SK-N-SH (cell line): ENCODE data around the gene MAN2C1. TPM values are rescaled to one million over a fixed set of nuclear protein-coding genes. Genes with fewer than 3 reads are reported as not detected.

Source experiments
- CTCF ChIA-PET: fragments of 300-600, 350-600 bp; formaldehyde crosslinking; extraction: SDS; loops from one replicate; lab custom pipeline; 2021; lab: Yijun Ruan, JAX
- POLR2A ChIA-PET: fragments of 350-600 bp; sonication (Branson Sonifier 250); formaldehyde crosslinking; extraction: SDS; loops from one replicate; lab custom pipeline; 2020; ENCODE audit warnings: antibody characterized with exemption, inconsistent platforms; lab: Yijun Ruan, JAX
- DNase-seq: peaks from one replicate; pipeline ENCODE4 v3.0.0; 2012
- H2AFZ ChIP-seq: fragments of 200-600 bp; sonication (generic); 2 replicates; pipeline ENCODE4 v1.8.1; 2016; ENCODE audit warnings: antibody characterized with exemption, mild to moderate bottlenecking, low read depth
- H3F3A ChIP-seq: fragments of 200-600 bp; sonication (generic); replicated peaks from 2 replicates; pipeline ENCODE3; 2016; ENCODE audit warnings: antibody characterized with exemption, mild to moderate bottlenecking; ENCODE audit not compliant: insufficient read depth
- H3K27ac ChIP-seq, 2 experiments: fragments of 200-500 bp in 1 of 2; fragments of 200-600 bp in 1 of 2; sonication (Bioruptor generic) in 1 of 2; sonication (generic), shearing (Covaris generic) in 1 of 2; 2 replicates each; pipeline versions ENCODE4 v1.5.1 to v1.6.1; 2014 to 2016; ENCODE audit warnings: low read depth in 2 of 2, inconsistent platforms in 1 of 2, low read length in 1 of 2, mild to moderate bottlenecking in 1 of 2, mixed read lengths in 1 of 2
- H3K27me3 ChIP-seq: fragments of 200-600 bp; sonication (generic), shearing (Covaris generic); 2 replicates; pipeline ENCODE4 v1.6.1; 2016; ENCODE audit warnings: mixed run types; ENCODE audit not compliant: insufficient read depth
- H3K36me3 ChIP-seq, 2 experiments: fragments of 200-500 bp in 1 of 2; fragments of 200-600 bp in 1 of 2; sonication (Bioruptor generic) in 1 of 2; sonication (generic) in 1 of 2; replicated peaks in 1 of 2; 2 replicates each; pipeline versions ENCODE3 to v1.5.1; 2014 to 2016; ENCODE audit warnings: low read length in 1 of 2, mild to moderate bottlenecking in 1 of 2; ENCODE audit not compliant: insufficient read depth in 2 of 2, control insufficient read depth in 1 of 2
- H3K4me1 ChIP-seq, 2 experiments: fragments of 200-500 bp in 1 of 2; fragments of 200-600 bp in 1 of 2; sonication (Bioruptor generic) in 1 of 2; sonication (generic), shearing (Covaris generic) in 1 of 2; 2 replicates each; pipeline versions ENCODE4 v1.5.1 to v1.6.1; 2014 to 2016; ENCODE audit warnings: low read depth in 1 of 2, low read length in 1 of 2, mixed run types in 1 of 2; ENCODE audit not compliant: insufficient read depth in 2 of 2, control insufficient read depth in 1 of 2
- H3K4me2 ChIP-seq: fragments of 200-600 bp; sonication (generic), shearing (Covaris generic); 2 replicates; pipeline ENCODE4 v1.6.1; 2017; ENCODE audit warnings: mixed run types
- H3K4me3 ChIP-seq, 2 experiments: fragments of 200-500 bp in 1 of 2; fragments of 200-600 bp in 1 of 2; sonication (Bioruptor generic) in 1 of 2; sonication (generic), shearing (Covaris generic) in 1 of 2; 2 replicates each; pipeline versions ENCODE4 v1.5.1 to v1.8.1; 2014 to 2016; ENCODE audit warnings: low read depth in 2 of 2, inconsistent platforms in 1 of 2, low read length in 1 of 2, mild to moderate bottlenecking in 1 of 2, mixed read lengths in 1 of 2, moderate library complexity in 1 of 2
- H3K79me2 ChIP-seq: fragments of 200-600 bp; sonication (generic); 2 replicates; pipeline ENCODE4 v1.8.1; 2017; ENCODE audit warnings: mild to moderate bottlenecking; ENCODE audit not compliant: insufficient read depth
- H3K9ac ChIP-seq: fragments of 200-600 bp; sonication (generic); 2 replicates; pipeline ENCODE4 v1.6.1; 2017; ENCODE audit warnings: mixed run types
- H3K9me2 ChIP-seq: fragments of 200-600 bp; sonication (generic); 2 replicates; pipeline ENCODE4 v1.6.1; 2017; ENCODE audit warnings: mixed run types
- H3K9me3 ChIP-seq: fragments of 200-600 bp; sonication (generic); 2 replicates; pipeline ENCODE4 v1.6.1; 2017; ENCODE audit warnings: mixed run types, mild to moderate bottlenecking, moderate library complexity
- H4K20me1 ChIP-seq: fragments of 200-600 bp; sonication (generic); 2 replicates; pipeline ENCODE4 v1.6.1; 2017; ENCODE audit warnings: mild to moderate bottlenecking, mixed run types; ENCODE audit not compliant: insufficient read depth
- MEF2A ChIP-seq: IDR thresholded peaks from 2 replicates; pipeline ENCODE4 v1.4.0; 2012; ENCODE audit warnings: low read depth, borderline replicate concordance
- POLR2AphosphoS5 ChIP-seq: IDR thresholded peaks from 2 replicates; pipeline ENCODE4 v1.6.1; 2012; ENCODE audit warnings: low read depth, low read length
- RAD21 ChIP-seq: IDR thresholded peaks from 2 replicates; pipeline ENCODE4 v1.6.1; 2012; ENCODE audit warnings: mild to moderate bottlenecking, low read length
- RCOR1 ChIP-seq: fragments of 150-350 bp; IDR thresholded peaks from 2 replicates; pipeline ENCODE4 v1.6.1; 2017; ENCODE audit warnings: antibody characterized with exemption, low read length
- RFX5 ChIP-seq: IDR thresholded peaks from 2 replicates; pipeline ENCODE4 v1.6.1; 2012; ENCODE audit warnings: mild to moderate bottlenecking, improper control_type of control experiment, low read length
- RXRA ChIP-seq: IDR thresholded peaks from 2 replicates; pipeline ENCODE4 v1.4.0; 2012; ENCODE audit warnings: low read depth, mild to moderate bottlenecking, borderline replicate concordance
- TAF1 ChIP-seq: IDR thresholded peaks from 2 replicates; pipeline ENCODE4 v1.6.1; 2012; ENCODE audit warnings: low read depth, mild to moderate bottlenecking, low read length, moderate library complexity, borderline replicate concordance
- TCF12 ChIP-seq: IDR thresholded peaks from 2 replicates; pipeline ENCODE4 v1.4.0; 2012
- TEAD4 ChIP-seq: IDR thresholded peaks from 2 replicates; pipeline ENCODE4 v1.4.0; 2012; ENCODE audit warnings: mild to moderate bottlenecking, borderline replicate concordance; ENCODE audit not compliant: insufficient read depth
- WGBS: methylation state at CpG from one replicate; pipeline ENCODE4 v1.1.6; 2017; ENCODE audit warnings: low lambda C conversion rate; 5-methylcytosine and 5-hydroxymethylcytosine counted together
- polyA plus RNA-seq, 3 experiments: library from polyadenylated mRNA; depleted of rRNA; stranded (reverse); fragments of >200 nt; gene quantifications; 2 replicates each; pipeline ENCODE4 v1.2.3, GENCODE V29; 2012
- TF ChIP-seq, protein P1 (sequence below): IDR thresholded peaks from 2 replicates; pipeline ENCODE4; 2012
- TF ChIP-seq, protein P2 (sequence below): fragments of 150-350 bp; IDR thresholded peaks from 2 replicates; pipeline ENCODE4 v1.6.1; 2017; ENCODE audit warnings: antibody characterized with exemption, low read length, low read depth, borderline replicate concordance
- TF ChIP-seq, protein P3 (sequence below): fragments of 200-600 bp; sonication (generic); IDR thresholded peaks from 2 replicates; pipeline ENCODE4 v1.6.1; 2017; ENCODE audit warnings: antibody characterized with exemption, mild to moderate bottlenecking, moderate library complexity

Gene MAN2C1
- polyA plus RNA-seq, 1 of the 3 experiments (the other 2 are of a cell fraction), result 132 TPM

DNA sequence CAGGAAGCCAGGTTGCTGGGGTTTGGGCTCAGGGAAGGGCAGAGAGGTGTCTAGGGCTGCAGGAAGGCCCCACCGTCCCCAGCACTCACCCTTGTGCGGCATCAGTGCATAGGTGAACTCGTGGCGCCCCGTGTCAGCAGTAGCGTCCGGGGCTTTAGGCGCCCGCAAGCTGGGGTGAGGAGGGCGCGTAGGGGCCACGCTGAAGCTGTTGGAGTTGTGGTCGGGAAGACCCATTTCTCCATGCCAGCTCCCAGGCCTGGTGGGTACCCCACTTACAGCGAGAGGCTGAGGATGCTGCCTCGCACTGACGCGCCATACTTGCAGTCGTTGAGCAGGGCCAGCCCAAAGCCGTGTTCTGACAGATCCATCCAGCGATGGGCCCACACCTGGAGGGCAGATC, 11.9 kb downstream of the MAN2C1 start:
- H3F3A ChIP-seq, result peaks cover 3% of the 10 kb centered on the region
- no peak overlapping the region for H2AFZ ChIP-seq
- H3K9ac ChIP-seq, result no peak overlapping the region
- no peaks in the 10 kb centered on the region for H3K9me2 ChIP-seq
- no peaks in the 10 kb centered on the region for H3K4me1 ChIP-seq
- no peaks in the 10 kb centered on the region for H3K9me3 ChIP-seq
- CTCF ChIA-PET, result interaction anchor here (1.0 to 5.4 kb wide), 2 partner anchors 11 to 327 kb away, joined by 3 to 29 read pairs; partner anchors contain the start of gene MAN2C1
- POLR2A ChIA-PET, result interaction anchor here (1.9 kb wide), 1 partner anchor 12 kb away, joined by 7 read pairs; the partner anchor contains the start of gene MAN2C1
- no peak for DNase-seq
- H3K79me2 ChIP-seq, result no peaks in the 10 kb centered on the region
- H3K27me3 ChIP-seq, result no peaks in the 10 kb centered on the region
- H3K4me3 ChIP-seq, result no peak overlapping the region
- 80% methylated on average over 1 of the region's 20 CpGs for WGBS
- no peak overlapping the region for H3K27ac ChIP-seq
- H3K4me2 ChIP-seq, result no peak overlapping the region
- no peaks in the 10 kb centered on the region for H4K20me1 ChIP-seq
- TF ChIP-seq RAD21 (no peak), TEAD4 (no peak), RFX5 (no peak), RCOR1 (no peak), POLR2AphosphoS5 (no peak), TAF1 (no peak), RXRA (no peak)
- TF ChIP-seq, protein P1, sequence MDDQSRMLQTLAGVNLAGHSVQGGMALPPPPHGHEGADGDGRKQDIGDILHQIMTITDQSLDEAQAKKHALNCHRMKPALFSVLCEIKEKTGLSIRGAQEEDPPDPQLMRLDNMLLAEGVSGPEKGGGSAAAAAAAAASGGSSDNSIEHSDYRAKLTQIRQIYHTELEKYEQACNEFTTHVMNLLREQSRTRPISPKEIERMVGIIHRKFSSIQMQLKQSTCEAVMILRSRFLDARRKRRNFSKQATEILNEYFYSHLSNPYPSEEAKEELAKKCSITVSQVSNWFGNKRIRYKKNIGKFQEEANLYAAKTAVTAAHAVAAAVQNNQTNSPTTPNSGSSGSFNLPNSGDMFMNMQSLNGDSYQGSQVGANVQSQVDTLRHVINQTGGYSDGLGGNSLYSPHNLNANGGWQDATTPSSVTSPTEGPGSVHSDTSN, result no peak
- TF ChIP-seq, protein P2, sequence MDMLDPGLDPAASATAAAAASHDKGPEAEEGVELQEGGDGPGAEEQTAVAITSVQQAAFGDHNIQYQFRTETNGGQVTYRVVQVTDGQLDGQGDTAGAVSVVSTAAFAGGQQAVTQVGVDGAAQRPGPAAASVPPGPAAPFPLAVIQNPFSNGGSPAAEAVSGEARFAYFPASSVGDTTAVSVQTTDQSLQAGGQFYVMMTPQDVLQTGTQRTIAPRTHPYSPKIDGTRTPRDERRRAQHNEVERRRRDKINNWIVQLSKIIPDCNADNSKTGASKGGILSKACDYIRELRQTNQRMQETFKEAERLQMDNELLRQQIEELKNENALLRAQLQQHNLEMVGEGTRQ, result no peak
- TF ChIP-seq, protein P3, sequence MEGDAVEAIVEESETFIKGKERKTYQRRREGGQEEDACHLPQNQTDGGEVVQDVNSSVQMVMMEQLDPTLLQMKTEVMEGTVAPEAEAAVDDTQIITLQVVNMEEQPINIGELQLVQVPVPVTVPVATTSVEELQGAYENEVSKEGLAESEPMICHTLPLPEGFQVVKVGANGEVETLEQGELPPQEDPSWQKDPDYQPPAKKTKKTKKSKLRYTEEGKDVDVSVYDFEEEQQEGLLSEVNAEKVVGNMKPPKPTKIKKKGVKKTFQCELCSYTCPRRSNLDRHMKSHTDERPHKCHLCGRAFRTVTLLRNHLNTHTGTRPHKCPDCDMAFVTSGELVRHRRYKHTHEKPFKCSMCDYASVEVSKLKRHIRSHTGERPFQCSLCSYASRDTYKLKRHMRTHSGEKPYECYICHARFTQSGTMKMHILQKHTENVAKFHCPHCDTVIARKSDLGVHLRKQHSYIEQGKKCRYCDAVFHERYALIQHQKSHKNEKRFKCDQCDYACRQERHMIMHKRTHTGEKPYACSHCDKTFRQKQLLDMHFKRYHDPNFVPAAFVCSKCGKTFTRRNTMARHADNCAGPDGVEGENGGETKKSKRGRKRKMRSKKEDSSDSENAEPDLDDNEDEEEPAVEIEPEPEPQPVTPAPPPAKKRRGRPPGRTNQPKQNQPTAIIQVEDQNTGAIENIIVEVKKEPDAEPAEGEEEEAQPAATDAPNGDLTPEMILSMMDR, result no peak
- peaks cover 0 to 43% of the 10 kb centered on the region in 2 experiments for H3K36me3 ChIP-seq

DNA sequence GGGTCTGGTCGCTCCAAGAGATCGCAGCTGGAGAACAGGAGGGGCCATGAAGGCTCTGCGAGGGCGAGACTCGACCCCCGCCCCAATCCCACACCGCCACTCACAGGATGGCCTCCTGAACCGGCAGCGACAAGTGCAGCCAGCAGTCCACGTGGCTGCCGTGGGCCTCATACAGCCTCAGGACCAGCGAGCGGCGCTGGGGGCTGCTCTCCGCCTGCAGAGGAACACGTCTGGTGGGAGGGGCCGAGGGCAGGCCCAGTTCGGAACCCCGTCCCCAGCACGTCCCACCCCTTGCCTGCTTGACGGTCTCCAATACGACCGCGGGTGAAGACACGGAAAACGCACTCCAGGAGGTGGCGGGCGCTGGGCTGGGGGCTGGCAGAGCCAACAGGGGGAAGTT, 12.4 kb downstream of the MAN2C1 start:
- no peak overlapping the region for H3K4me2 ChIP-seq
- H3K9me3 ChIP-seq, result no peaks in the 10 kb centered on the region
- no peak for TF ChIP-seq TCF12
- TF ChIP-seq TEAD4, result no peak
- TF ChIP-seq RCOR1, result no peak
- TF ChIP-seq MEF2A, result no peak
- no peak for TF ChIP-seq POLR2AphosphoS5
- H3F3A ChIP-seq, result peaks cover 4% of the 10 kb centered on the region
- no peaks in the 10 kb centered on the region for H3K4me1 ChIP-seq
- no peaks in the 10 kb centered on the region for H4K20me1 ChIP-seq
- no peaks in the 10 kb centered on the region for H3K79me2 ChIP-seq
- H3K27me3 ChIP-seq, result no peaks in the 10 kb centered on the region
- no peak for DNase-seq
- H2AFZ ChIP-seq, result no peak overlapping the region
- no peak overlapping the region for H3K4me3 ChIP-seq
- CTCF ChIA-PET, result interaction anchor here (1.0 to 5.4 kb wide), 2 partner anchors 11 to 327 kb away, joined by 3 to 29 read pairs; partner anchors contain the start of gene MAN2C1
- H3K27ac ChIP-seq, result no peak overlapping the region
- WGBS, result 99% methylated on average over 15 of the region's 28 CpGs
- peaks cover 0 to 41% of the 10 kb centered on the region in 2 experiments for H3K36me3 ChIP-seq
- no peak overlapping the region for H3K9ac ChIP-seq
- POLR2A ChIA-PET, result interaction anchor here (1.9 kb wide), 1 partner anchor 12 kb away, joined by 7 read pairs; the partner anchor contains the start of gene MAN2C1
- no peaks in the 10 kb centered on the region for H3K9me2 ChIP-seq
